Raji (cell line): ENCODE data around the gene FUBP3.

ENCODE experiments used
- POLR2A ChIP-seq: IDR thresholded peaks from 2 replicates; pipeline ENCODE4 v1.6.1; 2011; ENCODE audit warnings: low read depth, low read length, control low read depth; ENCODE audit not compliant: insufficient read depth

The FUBP3 gene

DNA sequence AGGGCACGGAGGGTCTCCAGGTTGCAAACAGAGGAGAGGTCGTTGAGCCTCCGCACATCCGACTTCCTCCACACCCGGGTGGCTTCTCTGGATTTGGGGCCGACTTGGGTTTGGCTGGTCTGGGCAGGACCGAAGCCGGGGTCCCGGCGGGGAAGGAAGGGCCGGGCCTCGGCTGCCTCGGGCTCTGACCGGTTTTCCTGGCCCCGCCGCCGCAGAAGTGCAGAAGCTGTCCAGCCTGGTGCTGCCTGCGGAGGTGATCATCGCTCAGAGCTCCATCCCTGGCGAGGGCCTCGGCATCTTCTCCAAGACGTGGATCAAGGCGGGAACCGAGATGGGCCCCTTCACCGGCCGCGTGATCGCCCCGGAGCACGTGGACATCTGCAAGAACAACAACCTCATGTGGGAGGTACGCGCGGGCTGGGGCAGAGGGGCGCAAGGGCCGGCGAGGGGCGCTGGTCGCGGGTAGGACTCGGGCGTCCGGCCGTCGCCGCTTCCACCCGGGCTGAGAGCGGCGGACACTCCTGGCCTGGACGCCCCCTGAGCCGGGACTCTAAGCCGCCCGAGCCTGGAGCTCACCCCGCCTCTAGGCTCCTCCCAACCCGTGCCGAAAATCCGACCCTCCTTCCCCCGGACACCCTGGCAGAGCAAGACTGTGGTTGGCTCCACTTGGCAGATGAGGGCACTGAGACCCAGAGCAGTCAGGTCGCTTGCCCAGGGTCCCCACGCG, 87.2 kb downstream of the FUBP3 start:
- TF ChIP-seq POLR2A = no peak

- no peak for TF ChIP-seq POLR2A
Measured at GRCh38 chr9:130667120-130667435, 87.7 kb downstream of the FUBP3 start.

DNA sequence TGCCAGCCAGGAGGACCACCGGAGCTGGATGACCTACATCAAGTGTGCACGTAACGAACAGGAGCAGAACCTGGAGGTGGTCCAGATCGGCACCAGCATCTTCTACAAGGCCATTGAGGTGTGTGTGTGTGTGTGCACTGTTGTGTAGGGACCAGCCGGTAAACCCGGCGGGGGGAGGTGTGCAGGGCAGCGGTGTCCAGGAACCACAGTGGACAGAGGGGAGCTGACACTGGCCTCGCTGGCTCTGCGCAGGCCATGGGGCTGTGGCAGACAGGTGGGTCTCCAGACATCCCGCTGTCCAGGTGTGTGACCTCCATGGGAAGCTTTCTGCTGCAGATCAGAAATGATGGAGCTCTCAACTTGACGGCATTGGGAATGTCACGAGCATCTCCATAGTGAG, 88.8 kb downstream of the FUBP3 start:
- no peak for TF ChIP-seq POLR2A

GRCh38 chr9:130668659-130669058, 89.3 kb downstream of the FUBP3 start:
- no peak for TF ChIP-seq POLR2A

DNA sequence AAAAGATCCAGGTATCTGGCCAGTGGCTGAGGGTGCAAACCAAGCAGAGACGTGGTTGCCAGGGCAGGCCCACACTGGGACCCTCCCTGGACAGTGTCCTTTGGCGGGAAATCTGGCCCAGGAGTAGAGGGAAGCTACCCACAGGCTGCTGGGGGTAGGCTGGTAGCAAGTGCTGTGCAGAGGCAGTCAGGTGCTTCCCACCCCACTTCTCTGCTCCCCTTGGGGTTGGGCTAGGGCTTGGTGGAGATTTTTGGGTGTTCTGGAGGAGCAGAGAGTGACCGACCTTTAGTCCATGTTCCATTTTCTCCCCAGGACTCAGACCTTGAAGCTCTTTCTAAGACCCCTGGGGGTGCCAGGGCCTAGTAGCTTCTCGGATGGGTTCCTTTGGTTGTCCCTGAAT, 90.6 kb downstream of the FUBP3 start:
- TF ChIP-seq POLR2A = no peak

DNA sequence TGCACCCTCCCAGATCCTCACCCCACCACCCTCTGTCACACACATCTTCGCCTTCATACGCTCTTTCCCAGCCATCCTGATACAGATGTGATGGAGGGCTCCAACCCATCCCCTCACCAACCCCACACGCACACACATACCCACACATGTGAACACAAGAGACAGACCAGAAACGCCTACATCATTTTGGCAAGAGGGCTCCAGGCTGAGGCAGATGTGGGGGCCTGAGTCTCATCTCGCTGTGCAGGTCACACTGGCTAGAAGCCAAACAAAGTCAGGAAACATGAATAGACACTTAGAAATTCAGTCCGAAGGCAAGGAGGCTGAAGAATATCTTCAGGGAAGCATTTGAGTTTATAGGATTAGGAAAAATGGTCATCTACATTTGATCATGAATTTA, 91.3 kb downstream of the FUBP3 start:
- no peak for TF ChIP-seq POLR2A

GRCh38 chr9:130672466-130672865, 93.1 kb downstream of the FUBP3 start:
- no peak for TF ChIP-seq POLR2A

DNA sequence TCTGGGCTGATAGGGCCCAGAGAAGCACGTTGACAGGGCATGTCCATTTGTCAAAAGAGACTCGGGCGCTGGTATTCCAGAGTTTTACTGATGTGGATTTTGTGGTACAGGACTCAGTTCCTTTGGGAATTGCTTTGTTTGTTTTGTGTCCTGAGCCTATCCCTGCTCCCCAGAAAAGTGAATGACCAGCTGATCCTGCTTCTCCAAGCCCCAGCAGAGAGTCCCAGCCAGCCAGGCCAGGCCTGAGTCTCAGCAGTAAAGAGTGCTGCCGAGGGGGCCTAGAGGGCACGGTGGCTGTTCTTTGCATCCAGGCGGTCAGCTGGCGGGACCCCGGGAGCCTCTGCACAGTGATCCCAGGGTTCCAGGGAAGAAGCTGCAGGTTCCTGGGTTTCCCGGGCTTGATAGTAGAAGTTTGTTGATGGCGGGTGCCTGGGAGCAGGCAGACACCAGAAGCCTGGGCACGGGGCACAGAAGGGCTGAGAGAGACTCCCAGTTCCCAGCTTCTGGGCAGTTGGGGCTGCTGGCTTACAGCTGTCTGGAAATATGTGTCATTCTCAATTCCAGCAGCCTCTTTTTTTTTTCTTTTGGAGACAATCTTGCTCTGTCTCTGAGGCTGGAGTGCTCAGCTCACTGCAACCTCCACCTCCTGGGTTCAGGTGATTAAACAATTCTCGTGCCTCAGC, 93.7 kb downstream of the FUBP3 start:
- TF ChIP-seq POLR2A = no peak

DNA sequence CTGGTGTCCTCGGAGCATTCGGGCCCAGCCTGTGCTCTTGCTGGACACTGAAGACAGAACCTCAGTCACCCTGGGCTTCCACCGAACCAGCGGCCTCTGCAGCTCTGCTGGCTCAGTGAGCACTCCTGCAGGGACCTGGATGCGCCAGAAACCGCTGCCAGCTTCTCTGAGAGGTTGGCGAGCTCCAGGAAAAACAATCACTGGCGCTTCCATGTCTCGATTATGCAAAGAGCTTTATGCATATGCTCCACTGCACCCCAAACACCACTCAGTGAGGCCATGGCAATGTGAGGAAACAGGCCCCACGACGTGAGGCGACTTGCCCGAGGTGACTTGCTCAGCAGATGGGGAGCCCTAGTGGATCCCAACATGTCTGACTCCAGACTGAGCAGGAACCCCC, 96.0 kb downstream of the FUBP3 start:
- no peak for TF ChIP-seq POLR2A

DNA sequence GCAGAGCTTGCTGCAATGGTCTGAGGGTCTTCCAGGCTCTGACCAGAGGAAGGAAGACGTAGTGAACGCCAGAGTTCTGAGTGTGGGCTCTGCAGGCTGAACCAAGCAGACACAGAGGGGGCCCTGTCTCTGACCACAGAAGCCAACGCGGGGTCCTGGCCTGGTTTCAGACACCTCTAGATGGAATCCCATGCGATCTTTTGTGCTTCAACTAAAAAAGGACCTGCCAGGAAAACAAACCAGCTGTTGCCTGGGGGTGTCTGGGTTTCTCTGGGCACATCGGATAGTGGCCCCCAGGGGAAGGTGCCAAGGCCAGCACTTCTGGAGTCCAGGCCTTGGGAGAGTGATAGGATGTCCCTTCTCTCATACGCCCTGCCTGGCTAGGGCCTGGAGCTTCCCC, 97.9 kb downstream of the FUBP3 start:
- TF ChIP-seq POLR2A = no peak

DNA sequence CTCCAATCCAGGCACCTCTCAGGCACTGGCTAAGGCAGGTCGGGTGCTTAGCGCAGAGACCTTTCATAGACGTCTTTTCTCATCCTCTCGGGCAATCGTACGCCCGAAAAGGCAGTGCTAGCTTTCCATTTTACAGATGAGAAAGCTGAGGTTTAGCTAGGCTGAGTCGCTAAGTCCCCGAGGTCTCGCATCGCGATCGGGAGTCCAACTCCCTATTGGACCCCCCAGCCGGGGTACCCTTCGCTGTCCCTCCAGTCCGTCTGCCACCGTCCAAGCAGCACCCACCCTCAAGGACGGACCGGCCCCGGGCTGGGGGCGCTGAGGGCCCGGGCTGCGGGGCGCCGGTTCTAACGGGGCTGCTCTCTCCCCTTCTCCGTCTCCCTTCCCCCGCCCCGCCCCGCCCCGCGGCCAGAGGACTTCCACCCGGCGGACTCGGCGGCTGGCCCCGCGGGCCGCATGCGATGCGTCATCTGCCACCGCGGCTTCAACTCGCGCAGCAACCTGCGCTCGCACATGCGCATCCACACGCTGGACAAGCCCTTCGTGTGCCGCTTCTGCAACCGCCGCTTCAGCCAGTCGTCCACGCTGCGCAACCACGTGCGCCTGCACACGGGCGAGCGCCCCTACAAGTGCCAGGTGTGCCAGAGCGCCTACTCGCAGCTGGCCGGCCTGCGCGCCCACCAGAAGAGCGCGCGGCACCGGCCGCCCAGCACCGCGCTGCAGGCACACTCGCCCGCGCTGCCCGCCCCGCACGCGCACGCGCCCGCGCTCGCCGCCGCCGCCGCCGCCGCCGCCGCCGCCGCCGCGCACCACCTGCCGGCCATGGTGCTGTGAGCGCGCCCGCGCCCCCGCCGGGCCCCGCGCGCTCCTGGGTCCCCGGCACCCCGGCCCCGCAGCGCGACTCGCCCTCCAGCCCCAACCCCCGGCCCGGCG, 101.7 kb downstream of the FUBP3 start:
- peak; percentile 85 for TF ChIP-seq POLR2A

DNA sequence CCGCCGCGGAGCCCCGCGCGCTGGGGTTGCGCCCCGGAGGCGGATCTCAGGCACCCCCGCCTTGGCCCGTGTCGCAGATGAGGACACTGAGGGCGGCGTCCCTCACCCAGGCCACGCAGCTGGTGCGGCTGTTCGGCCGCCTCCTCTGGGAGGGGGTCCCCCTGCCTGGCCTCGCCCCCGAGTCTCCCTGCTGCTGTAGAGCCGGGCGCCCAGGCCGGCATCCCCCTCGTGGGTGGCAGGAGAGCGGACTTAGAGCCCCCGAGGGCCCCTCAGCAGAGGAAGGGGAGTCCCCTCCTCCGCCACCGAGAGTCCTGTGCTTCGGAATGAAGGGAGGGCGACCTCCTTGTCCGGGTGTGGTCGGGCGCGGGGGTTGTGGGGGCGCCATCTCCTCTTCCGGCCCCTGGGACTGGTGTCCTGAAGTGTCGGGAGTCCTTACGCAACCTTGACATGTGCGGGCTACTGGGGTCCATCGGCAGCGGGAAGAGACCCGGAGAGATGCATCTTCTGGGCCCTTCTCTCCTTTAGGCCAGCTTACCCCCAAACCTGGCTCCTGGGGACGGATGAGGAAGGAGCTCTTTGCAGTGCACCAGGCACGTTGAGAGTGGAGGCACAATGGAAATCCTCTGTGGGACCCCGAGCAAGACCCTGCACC, 102.5 kb downstream of the FUBP3 start:
- TF ChIP-seq POLR2A = no peak; the same call in 1 of the 2 replicates

GRCh38 chr9:130682421-130683121, 103.2 kb downstream of the FUBP3 start:
- TF ChIP-seq POLR2A = peak; percentile 32; the same call in 1 of the 2 replicates

DNA sequence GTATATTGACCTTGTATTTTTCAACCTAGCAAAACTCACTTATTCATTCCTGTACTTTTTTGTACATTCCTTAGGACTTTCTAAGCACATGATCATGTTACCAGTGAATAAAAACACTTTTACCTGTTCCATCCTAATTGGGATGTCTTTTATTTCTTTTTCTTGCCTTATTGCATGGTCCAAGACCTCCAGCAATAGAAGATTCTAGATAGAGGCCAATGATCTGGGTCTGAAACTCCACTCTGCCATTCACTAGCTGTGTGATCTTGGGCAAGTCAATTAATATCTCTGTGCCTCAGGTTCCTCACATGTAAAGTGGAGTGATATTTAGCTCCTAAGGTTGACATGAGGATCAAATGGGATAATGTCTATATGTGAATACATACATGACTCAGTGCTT, 105.7 kb downstream of the FUBP3 start:
- no peak for TF ChIP-seq POLR2A

GRCh38 chr9:130687615-130688014, 108.2 kb downstream of the FUBP3 start:
- TF ChIP-seq POLR2A = no peak
